Suppressor macrophage (primary cell): ENCODE results near the gene SNED1.
"Not testable (repeated sequence)": the region's sequence is repeated elsewhere in the genome, so short reads cannot be mapped to it uniquely, and the experiment has no call there.

Source experiments
- DNase-seq, 4 experiments: peaks; one replicate each; pipeline ENCODE4 v3.0.0-alpha.2; 2020 to 2022

SNED1 gene

GRCh38 chr2:240972636-240973521 is 25.5 kb upstream of the SNED1 start:
- no peak for DNase-seq

- no peak for DNase-seq
These were observed 23.4 kb upstream of the SNED1 start for GRCh38 chr2:240974771-240975572.

- not testable (repeated sequence) for DNase-seq
These were observed 22.5 kb upstream of the SNED1 start for GRCh38 chr2:240975903-240976302.

- DNase-seq, result no peak
These were observed 17.1 kb upstream of the SNED1 start for GRCh38 chr2:240981280-240981679.

- DNase-seq, result no peak
These were observed 16.3 kb upstream of the SNED1 start for GRCh38 chr2:240981871-240982800.

- DNase-seq, result no peak
These were observed 15.6 kb upstream of the SNED1 start for GRCh38 chr2:240982821-240983281.

GRCh38 chr2:240983361-240983995 is 14.9 kb upstream of the SNED1 start:
- DNase-seq, result peak in 2 of 4 experiments; percentile 51 to 69

GRCh38 chr2:240983996-240984498 is 14.4 kb upstream of the SNED1 start:
- no peak for DNase-seq

- DNase-seq, result no peak
These were observed 12.3 kb upstream of the SNED1 start for GRCh38 chr2:240985881-240986786.

- peak in 2 of 4 experiments; percentile 29 to 31 for DNase-seq
These were observed 11.5 kb upstream of the SNED1 start for GRCh38 chr2:240986787-240987411.

- DNase-seq, result no peak
These were observed 10.8 kb upstream of the SNED1 start for GRCh38 chr2:240987588-240987987.

GRCh38 chr2:240988146-240988545 is 10.3 kb upstream of the SNED1 start:
- no peak for DNase-seq

GRCh38 chr2:240988571-240989271 is 9.7 kb upstream of the SNED1 start:
- no peak for DNase-seq

GRCh38 chr2:240989451-240990265 is 8.8 kb upstream of the SNED1 start:
- peak; percentile 29 to 73 (median 50) for DNase-seq

GRCh38 chr2:240990266-240990529 is 8.2 kb upstream of the SNED1 start:
- no peak for DNase-seq

- no peak for DNase-seq
These were observed 7.6 kb upstream of the SNED1 start for GRCh38 chr2:240990726-240991377.

GRCh38 chr2:240991378-240992263 is 6.8 kb upstream of the SNED1 start:
- peak; percentile 23 to 58 (median 57) for DNase-seq
